Progenitor cell of endocrine pancreas (in vitro differentiated cells): ENCODE results near the gene CD19. TPM values are rescaled to one million over a fixed set of nuclear protein-coding genes. Genes with fewer than 3 reads are reported as not detected.

Experiments used
- DNase-seq: peaks from one replicate; pipeline ENCODE4 v3.0.0; 2021; ENCODE audit warnings: low spot score; ENCODE audit not compliant: unreplicated experiment
- H3K27ac Mint-ChIP-seq: 2 replicates; pipeline ENCODE4 v1.8.0; 2021; ENCODE audit warnings: mild to moderate bottlenecking, moderate library complexity, mixed read lengths
- H3K27me3 Mint-ChIP-seq: 2 replicates; pipeline ENCODE4 v1.8.0; 2021; ENCODE audit warnings: mixed read lengths
- H3K36me3 Mint-ChIP-seq: 2 replicates; pipeline ENCODE4 v1.8.0; 2022; ENCODE audit warnings: mixed read lengths; ENCODE audit not compliant: insufficient read depth
- H3K4me1 Mint-ChIP-seq: 2 replicates; pipeline ENCODE4 v1.8.0; 2021; ENCODE audit warnings: low read depth, mixed read lengths
- H3K4me3 Mint-ChIP-seq: 2 replicates; pipeline ENCODE4 v1.8.0; 2021; ENCODE audit warnings: low read depth, mild to moderate bottlenecking, moderate library complexity, mixed read lengths
- H3K9me3 Mint-ChIP-seq: 2 replicates; pipeline ENCODE4 v1.8.0; 2021; ENCODE audit warnings: low read depth, mixed read lengths
- total RNA-seq: library from RNA; stranded (reverse); gene quantifications from 2 replicates; pipeline ENCODE4 v1.2.1, GENCODE V29; 2021
- TF ChIP-seq, protein P1 (sequence below): fragments of 200-600 bp; sonication (generic); IDR thresholded peaks from one replicate; pipeline ENCODE4 v1.5.0; 2021; ENCODE audit warnings: antibody characterized with exemption, mild to moderate bottlenecking; ENCODE audit not compliant: unreplicated experiment

The CD19 gene
- total RNA-seq, 1 donor from 2014 or later = not detected

DNA sequence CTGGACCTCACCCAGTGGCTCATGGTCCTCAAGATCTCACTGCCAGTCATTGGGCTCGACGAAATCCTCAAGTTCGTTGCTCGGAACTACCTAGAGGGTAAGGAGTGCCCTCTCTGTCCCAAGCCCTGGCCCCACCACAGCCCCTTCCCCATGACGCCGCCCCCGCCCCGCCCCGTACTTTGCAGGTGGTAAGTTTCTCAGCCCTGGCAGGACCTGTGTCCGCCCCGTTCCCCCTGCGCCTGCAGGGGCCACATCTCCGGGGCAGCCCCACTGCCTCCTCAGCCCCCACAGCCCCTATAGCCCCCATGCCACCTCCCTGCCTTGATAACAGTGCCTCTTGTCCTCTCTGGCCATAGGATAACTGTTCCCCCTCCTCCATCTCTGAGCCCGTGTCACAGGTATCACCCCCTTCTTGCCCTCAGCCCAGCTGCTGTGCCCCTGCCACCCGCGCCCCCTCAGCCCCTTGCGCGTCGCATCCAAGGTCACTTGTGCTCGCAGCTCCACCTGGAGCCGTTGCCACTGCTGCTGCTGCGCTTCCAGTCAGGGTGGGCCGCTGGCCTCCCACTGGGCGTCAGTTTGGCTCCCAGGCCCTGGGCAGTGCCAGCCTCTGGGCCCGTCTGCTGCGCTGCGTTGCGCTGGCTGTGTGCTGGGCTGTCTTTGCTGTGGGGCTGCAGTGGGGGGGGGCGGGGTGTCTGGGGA lies 28.3 kb upstream of the CD19 start:
- no peak overlapping the region for H3K4me3 Mint-ChIP-seq
- no peaks in the 10 kb centered on the region for H3K9me3 Mint-ChIP-seq
- H3K27me3 Mint-ChIP-seq = no peaks in the 10 kb centered on the region
- TF ChIP-seq, protein P1, sequence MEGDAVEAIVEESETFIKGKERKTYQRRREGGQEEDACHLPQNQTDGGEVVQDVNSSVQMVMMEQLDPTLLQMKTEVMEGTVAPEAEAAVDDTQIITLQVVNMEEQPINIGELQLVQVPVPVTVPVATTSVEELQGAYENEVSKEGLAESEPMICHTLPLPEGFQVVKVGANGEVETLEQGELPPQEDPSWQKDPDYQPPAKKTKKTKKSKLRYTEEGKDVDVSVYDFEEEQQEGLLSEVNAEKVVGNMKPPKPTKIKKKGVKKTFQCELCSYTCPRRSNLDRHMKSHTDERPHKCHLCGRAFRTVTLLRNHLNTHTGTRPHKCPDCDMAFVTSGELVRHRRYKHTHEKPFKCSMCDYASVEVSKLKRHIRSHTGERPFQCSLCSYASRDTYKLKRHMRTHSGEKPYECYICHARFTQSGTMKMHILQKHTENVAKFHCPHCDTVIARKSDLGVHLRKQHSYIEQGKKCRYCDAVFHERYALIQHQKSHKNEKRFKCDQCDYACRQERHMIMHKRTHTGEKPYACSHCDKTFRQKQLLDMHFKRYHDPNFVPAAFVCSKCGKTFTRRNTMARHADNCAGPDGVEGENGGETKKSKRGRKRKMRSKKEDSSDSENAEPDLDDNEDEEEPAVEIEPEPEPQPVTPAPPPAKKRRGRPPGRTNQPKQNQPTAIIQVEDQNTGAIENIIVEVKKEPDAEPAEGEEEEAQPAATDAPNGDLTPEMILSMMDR = no peak
- H3K27ac Mint-ChIP-seq = no peak overlapping the region
- no peaks in the 10 kb centered on the region for H3K36me3 Mint-ChIP-seq
- no peaks in the 10 kb centered on the region for H3K4me1 Mint-ChIP-seq
- DNase-seq = no peak

DNA sequence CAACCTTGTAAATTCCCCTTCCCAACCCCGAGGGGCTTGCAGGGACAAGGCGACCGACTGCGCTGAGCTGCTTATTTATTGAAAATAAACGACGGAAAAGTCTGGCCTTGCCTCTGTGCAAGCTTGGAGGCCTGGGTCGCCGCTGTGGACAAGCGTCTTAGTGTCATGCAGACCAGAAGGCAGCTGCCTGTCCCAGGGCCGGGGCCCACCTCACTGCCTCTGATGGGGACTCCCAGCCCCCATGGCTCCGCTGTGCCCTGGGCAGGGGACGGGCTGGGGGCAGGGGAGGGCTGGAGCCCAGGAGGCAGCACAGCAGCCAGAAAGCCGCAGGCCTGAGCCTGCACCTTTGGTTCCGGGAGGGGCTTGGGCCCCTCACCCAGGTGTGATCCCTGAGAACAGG lies 27.4 kb upstream of the CD19 start:
- TF ChIP-seq, protein P1 = no peak
- Mint-ChIP-seq H3K9me3 (no peaks in the 10 kb centered on the region), H3K27ac (no peak overlapping the region), H3K27me3 (no peaks in the 10 kb centered on the region), H3K4me1 (no peaks in the 10 kb centered on the region), H3K36me3 (no peaks in the 10 kb centered on the region), H3K4me3 (no peak overlapping the region)
- no peak for DNase-seq

DNA sequence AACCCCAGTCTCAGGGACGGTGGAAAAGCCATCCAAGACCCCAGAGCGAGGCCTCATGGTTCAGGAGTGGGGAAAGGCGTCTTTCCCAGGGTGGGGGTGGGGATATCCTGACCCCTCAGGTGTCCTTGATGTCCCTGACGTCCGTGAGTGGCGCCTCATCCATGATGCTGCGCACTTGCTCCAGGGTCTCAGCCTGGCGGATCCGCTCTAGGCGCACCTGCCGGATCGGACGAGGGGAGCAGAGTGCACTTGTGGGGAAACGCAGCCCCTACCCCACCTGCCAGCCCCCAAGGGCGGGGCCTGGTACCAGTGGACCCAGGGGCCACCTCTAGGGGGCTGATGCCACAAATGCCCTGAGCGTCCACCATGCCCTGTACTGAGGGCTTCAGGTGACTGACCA lies 26.9 kb upstream of the CD19 start:
- H3K9me3 Mint-ChIP-seq = no peaks in the 10 kb centered on the region
- TF ChIP-seq, protein P1 = no peak
- no peaks in the 10 kb centered on the region for H3K36me3 Mint-ChIP-seq
- no peak for DNase-seq
- no peaks in the 10 kb centered on the region for H3K27me3 Mint-ChIP-seq
- no peak overlapping the region for H3K4me3 Mint-ChIP-seq
- H3K27ac Mint-ChIP-seq = no peak overlapping the region
- H3K4me1 Mint-ChIP-seq = no peaks in the 10 kb centered on the region

DNA sequence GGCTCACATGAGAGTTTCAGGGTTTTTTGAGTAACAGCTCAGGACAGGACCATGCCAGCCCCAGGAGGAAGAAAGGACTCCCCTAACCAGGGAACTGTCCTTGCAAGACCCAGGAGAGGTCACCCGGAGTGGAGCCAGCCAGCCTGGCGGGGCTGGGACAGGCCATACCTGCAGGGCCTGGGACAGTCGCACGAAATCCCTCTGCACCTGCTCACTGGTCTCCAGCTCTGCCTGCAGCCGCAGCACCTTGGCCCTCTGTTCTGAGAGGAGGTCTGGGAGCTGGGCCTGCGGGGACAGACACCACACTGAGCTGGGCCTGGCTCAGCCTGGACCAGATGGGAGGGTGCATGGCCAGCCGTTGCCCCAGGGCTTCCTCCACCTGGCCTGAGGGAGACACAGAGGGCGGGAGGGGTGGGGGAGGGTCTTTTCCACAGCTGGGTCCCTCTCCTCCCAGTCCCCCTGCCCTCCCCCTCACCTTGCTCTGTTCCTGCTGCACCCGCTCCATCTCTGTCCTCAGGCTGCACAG lies 26.5 kb upstream of the CD19 start:
- H3K9me3 Mint-ChIP-seq = no peaks in the 10 kb centered on the region
- no peaks in the 10 kb centered on the region for H3K36me3 Mint-ChIP-seq
- no peak overlapping the region for H3K4me3 Mint-ChIP-seq
- TF ChIP-seq, protein P1 = no peak
- H3K4me1 Mint-ChIP-seq = no peaks in the 10 kb centered on the region
- H3K27ac Mint-ChIP-seq = no peak overlapping the region
- H3K27me3 Mint-ChIP-seq = no peaks in the 10 kb centered on the region
- DNase-seq = no peak

DNA sequence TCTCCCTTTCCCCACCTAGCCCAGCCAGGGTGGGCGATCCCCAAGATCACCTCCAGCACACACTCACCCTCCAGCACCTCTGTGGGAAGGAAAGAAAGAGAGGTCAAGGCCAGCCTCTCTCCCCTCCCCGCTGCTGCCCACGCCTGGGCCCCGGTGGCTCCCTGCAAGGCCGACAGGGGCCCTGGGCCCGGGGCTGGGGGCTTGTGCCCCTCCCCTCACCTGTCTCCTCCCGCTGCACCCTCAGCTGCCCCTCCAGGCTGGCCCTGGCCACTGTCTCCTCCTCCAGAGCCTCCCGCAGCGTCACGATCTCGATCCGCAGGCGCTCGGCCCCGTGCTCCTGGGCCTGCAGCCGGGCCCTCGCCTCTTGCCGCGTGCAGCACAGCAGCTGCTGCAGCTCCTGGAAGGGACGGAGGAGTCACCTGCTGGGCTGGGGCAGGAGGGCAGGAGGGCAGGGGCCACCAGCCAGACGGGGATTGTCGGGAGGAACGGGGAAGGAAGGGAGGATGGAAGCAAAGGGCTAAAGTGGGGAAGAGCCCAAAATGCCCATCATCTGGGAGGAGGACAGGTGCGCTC lies 25.9 kb upstream of the CD19 start:
- no peak for DNase-seq
- TF ChIP-seq, protein P1 = no peak
- H3K36me3 Mint-ChIP-seq = no peaks in the 10 kb centered on the region
- no peaks in the 10 kb centered on the region for H3K27me3 Mint-ChIP-seq
- no peaks in the 10 kb centered on the region for H3K9me3 Mint-ChIP-seq
- no peaks in the 10 kb centered on the region for H3K4me1 Mint-ChIP-seq
- no peak overlapping the region for H3K4me3 Mint-ChIP-seq
- H3K27ac Mint-ChIP-seq = no peak overlapping the region
